NCI-H82 (cell line): ENCODE data around the gene EPB42.
"Not testable (repeated sequence)": the region's sequence is repeated elsewhere in the genome, so short reads cannot be mapped to it uniquely, and the experiment has no call there.

ENCODE experiments used
- DNase-seq: peaks from one replicate; lab custom pipeline; 2025; lab: John Stamatoyannopoulos, UW

The EPB42 gene

GRCh38 chr15:43241100-43241499, 20.3 kb upstream of the EPB42 start:
- no peak for DNase-seq

GRCh38 chr15:43239732-43240491, 19.1 kb upstream of the EPB42 start:
- no peak for DNase-seq

GRCh38 chr15:43238671-43239131, 17.9 kb upstream of the EPB42 start:
- no peak for DNase-seq

- DNase-seq: no peak
Measured at GRCh38 chr15:43237842-43238470, 17.1 kb upstream of the EPB42 start.

- DNase-seq: no peak
Measured at GRCh38 chr15:43235536-43235935, 14.7 kb upstream of the EPB42 start.

- no peak for DNase-seq
Measured at GRCh38 chr15:43232289-43232874, 11.6 kb upstream of the EPB42 start.

GRCh38 chr15:43230640-43231115, 9.9 kb upstream of the EPB42 start:
- DNase-seq: no peak

- no peak for DNase-seq
Measured at GRCh38 chr15:43229977-43230376, 9.2 kb upstream of the EPB42 start.

- DNase-seq: no peak
Measured at GRCh38 chr15:43226436-43227305, 5.9 kb upstream of the EPB42 start.

GRCh38 chr15:43225950-43226255, 5.1 kb upstream of the EPB42 start:
- not testable (repeated sequence) for DNase-seq

GRCh38 chr15:43225201-43225949, 4.6 kb upstream of the EPB42 start:
- peak; percentile 74 for DNase-seq

GRCh38 chr15:43221422-43221821, 604 bp upstream of the EPB42 start:
- no peak for DNase-seq

GRCh38 chr15:43219929-43220928, 589 bp downstream of the EPB42 start:
- no peak for DNase-seq

GRCh38 chr15:43218908-43219706, 1.7 kb downstream of the EPB42 start:
- DNase-seq: peak; percentile 51

- DNase-seq: no peak
Measured at GRCh38 chr15:43215961-43216360, 4.9 kb downstream of the EPB42 start.

- no peak for DNase-seq
Measured at GRCh38 chr15:43214592-43215295, 6.1 kb downstream of the EPB42 start.

GRCh38 chr15:43214169-43214568, 6.6 kb downstream of the EPB42 start:
- no peak for DNase-seq

- no peak for DNase-seq
Measured at GRCh38 chr15:43213466-43213865, 7.4 kb downstream of the EPB42 start.

GRCh38 chr15:43212951-43213350, 7.9 kb downstream of the EPB42 start:
- no peak for DNase-seq
